GM13977 (cell line): Measurements from ENCODE around the gene MRPL4.

ENCODE experiments used
- DNase-seq: peaks from one replicate; pipeline ENCODE4 v3.0.0; 2012; ENCODE audit warnings: low spot score
- CTCF ChIP-seq: IDR thresholded peaks from 2 replicates; pipeline ENCODE4 v1.5.1; 2012; ENCODE audit warnings: mild to moderate bottlenecking, control low read depth; ENCODE audit not compliant: insufficient read depth; ENCODE audit errors: extremely low read depth, missing control alignments
- in situ Hi-C: fragments of 300-500 bp; cut with MboI; formaldehyde crosslinking; loops from one replicate; pipeline ENCODE4 v1.12.0; 2022; ENCODE audit warnings: low sequenced_read_pairs, low pct_unique_long_range_greater_than_20kb, mixed read lengths, inconsistent platforms; ENCODE audit not compliant: unreplicated experiment

The MRPL4 gene

GRCh38 chr19:10260141-10260584, 8.1 kb downstream of the MRPL4 start:
- in situ Hi-C loops, result loop anchor here (25.0 kb wide), 1 partner anchor 323 kb away; the partner anchor contains the start of gene OLFM2
- TF ChIP-seq CTCF, result no peak
- DNase-seq, result no peak

DNA sequence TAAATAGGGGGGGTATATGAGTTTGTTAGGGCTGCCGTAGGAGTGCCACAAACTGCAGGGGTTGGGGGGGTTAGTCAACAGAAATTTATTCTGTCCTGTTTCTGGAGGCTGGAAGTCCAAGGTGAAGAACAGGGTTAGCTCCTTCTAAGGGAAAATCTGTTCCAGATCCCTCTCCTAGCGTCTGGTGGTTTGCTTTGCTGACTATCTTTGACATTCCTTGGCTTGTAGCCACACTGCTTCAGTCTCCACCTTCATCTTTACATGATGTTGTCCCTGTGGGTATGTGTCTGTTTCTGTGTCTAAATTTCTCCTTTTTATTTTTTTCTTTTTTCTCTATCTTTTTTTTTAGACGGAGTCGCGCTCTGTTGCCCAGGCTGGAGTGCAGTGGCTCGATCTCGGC, 10.8 kb downstream of the MRPL4 start:
- TF ChIP-seq CTCF, result no peak
- DNase-seq, result no peak
- in situ Hi-C loops, result loop anchor here (25.0 kb wide), 1 partner anchor 325 kb away; the partner anchor contains the start of gene OLFM2

DNA sequence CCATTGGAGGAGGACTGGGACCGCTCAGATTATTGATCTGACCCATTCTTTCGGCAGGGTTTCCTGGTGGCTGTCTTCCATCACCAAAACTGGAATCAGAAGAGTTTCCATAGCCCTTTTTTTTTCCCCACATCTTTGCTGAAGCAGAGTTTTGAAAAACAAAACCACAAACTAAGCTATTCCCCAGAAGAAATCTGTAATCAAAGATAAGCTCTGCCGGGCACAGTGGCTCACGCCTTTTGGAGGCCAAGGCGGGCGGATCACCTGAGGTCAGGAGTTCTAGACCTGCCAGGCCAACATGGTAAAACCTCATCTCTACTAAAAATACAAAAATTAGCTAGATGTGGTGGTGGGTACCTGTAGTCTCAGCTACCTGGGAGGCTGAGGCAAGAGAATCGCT, 14.7 kb downstream of the MRPL4 start:
- no peak for DNase-seq
- no peak for TF ChIP-seq CTCF
- in situ Hi-C loops, result loop anchor here (25.0 kb wide), 1 partner anchor 329 kb away; the partner anchor contains the start of gene OLFM2

DNA sequence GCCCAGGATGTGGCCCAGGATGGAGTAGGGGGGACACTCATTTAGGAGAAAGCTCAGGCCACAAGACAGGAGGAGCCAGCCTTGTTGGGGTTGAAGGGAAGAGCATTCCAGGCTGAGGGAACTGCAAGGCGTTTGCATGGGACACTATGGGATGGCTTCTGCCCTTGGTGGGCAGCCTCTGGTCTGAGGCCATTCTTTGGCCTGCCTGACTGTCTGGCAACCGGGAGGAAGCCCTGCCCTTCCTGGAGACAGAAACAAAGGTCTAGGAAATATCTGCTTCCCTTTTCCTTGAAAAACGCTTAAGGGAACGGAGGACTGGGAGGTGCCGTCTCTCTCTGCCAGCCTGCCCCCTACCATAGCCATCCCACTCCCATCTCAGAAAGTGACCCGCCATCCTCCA, 16.1 kb downstream of the MRPL4 start:
- no peak for TF ChIP-seq CTCF
- in situ Hi-C loops, result loop anchor here (25.0 kb wide), 1 partner anchor 331 kb away; the partner anchor contains the start of gene OLFM2
- no peak for DNase-seq

- in situ Hi-C loops, result loop anchor here (5.0 to 25.0 kb wide), 2 partner anchors 118 to 332 kb away; partner anchors contain the start of gene OLFM2
- DNase-seq, result peak; percentile 79
- TF ChIP-seq CTCF, result peak; percentile 96
Observed at GRCh38 chr19:10269333-10270179, 17.5 kb downstream of the MRPL4 start.

- TF ChIP-seq CTCF, result no peak
- in situ Hi-C loops, result loop anchor here (5.0 to 25.0 kb wide), 2 partner anchors 117 to 333 kb away; partner anchors contain the start of gene OLFM2
- DNase-seq, result peak; percentile 70
Observed at GRCh38 chr19:10270180-10270615, 18.2 kb downstream of the MRPL4 start.
